ENCODE results near the gene TP53BP2.

The TP53BP2 gene

GRCh38 chr1:223856386-223856785 is 10.6 kb upstream of the TP53BP2 start:
- no peak for TF ChIP-seq CTCF (IDR thresholded peaks at IDR 0.05; ENCODE audit: insufficient read depth, low read length, poor library complexity, severe bottlenecking)
- DNase-seq (ENCODE audit: extremely low read depth, insufficient read length), result no peak
- Histone ChIP-seq H3K4me3 (replicated peaks; ENCODE audit: low read depth, low read length) (no peak overlapping the region), H3K27me3 (replicated peaks; ENCODE audit: control insufficient read depth, insufficient read depth, low read length) (no peaks in the 10 kb centered on the region), H3K36me3 (ENCODE audit: control insufficient read depth, insufficient read depth, low read length) (no peaks in the 10 kb centered on the region)

DNA sequence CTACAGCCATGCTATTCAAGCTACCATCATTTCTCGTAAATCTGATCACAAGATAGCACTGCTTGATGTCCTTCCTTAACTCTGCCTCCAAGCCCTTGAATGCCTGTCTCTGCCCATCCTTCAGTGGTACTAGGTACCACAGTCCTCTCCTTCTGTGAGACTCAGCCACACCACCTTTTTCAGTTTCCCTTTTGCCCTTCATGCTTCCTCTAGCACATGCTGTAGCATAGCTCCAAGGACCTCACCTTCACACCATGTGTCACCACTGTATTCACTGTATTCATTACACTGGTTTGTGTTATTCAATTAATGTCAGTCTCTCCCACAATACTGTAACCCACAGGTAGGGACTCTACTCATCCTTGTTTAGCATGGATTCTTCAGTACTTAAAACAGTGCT is 8.0 kb upstream of the TP53BP2 start:
- TF ChIP-seq CTCF (IDR thresholded peaks at IDR 0.05; ENCODE audit: insufficient read depth, low read length, poor library complexity, severe bottlenecking), result no peak
- Histone ChIP-seq H3K36me3 (ENCODE audit: control insufficient read depth, insufficient read depth, low read length) (no peaks in the 10 kb centered on the region), H3K27me3 (replicated peaks; ENCODE audit: control insufficient read depth, insufficient read depth, low read length) (no peaks in the 10 kb centered on the region), H3K4me3 (replicated peaks; ENCODE audit: low read depth, low read length) (no peak overlapping the region)
- no peak for DNase-seq (ENCODE audit: extremely low read depth, insufficient read length)

DNA sequence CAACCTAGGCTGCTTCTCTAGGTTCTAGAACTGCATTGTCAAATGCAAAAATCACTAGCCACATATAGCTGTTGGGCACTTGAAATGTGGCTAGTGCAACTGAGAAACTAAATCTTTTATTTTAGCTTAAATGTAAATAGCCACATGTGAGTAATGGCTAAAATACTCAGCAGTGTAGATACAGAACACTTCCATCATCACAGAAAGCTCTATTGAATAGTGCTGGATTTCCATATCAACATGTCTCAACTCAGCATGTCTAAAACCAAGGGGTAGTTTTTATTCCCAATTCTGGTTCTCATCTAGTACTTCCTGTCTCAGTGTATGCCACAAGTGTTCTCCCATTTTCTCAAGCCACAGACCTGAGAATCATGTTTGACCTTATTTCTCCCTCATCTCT is 7.5 kb upstream of the TP53BP2 start:
- no peak for DNase-seq (ENCODE audit: extremely low read depth, insufficient read length)
- no peak for TF ChIP-seq CTCF (IDR thresholded peaks at IDR 0.05; ENCODE audit: insufficient read depth, low read length, poor library complexity, severe bottlenecking)
- Histone ChIP-seq H3K4me3 (replicated peaks; ENCODE audit: low read depth, low read length) (no peak overlapping the region), H3K36me3 (ENCODE audit: control insufficient read depth, insufficient read depth, low read length) (no peaks in the 10 kb centered on the region), H3K27me3 (replicated peaks; ENCODE audit: control insufficient read depth, insufficient read depth, low read length) (no peaks in the 10 kb centered on the region)

DNA sequence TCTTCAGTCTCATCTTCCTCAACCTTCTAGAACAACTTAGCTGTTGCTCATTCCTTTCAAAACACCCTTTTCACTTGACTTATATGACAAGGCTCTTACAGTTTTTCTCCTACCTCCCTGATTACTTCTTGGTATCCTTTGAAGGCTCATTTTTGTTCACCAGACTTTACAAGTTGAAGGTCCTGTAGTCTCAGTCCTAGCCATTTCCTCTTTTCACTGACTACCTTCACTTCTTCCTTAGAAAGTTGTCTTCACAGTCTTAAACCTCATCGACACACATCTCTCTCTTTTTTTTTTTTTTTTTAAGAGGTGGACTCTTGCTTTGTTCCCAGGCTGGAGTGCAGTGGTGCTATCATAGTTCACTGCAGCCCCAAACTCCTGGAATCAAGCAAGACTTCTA is 6.6 kb upstream of the TP53BP2 start:
- H3K27me3 ChIP-seq (replicated peaks; ENCODE audit: control insufficient read depth, insufficient read depth, low read length), result no peaks in the 10 kb centered on the region

GRCh38 chr1:223849352-223850254 is 3.9 kb upstream of the TP53BP2 start:
- H3K36me3 ChIP-seq (ENCODE audit: control insufficient read depth, insufficient read depth, low read length), result no peaks in the 10 kb centered on the region
- TF ChIP-seq CTCF (IDR thresholded peaks at IDR 0.05; ENCODE audit: insufficient read depth, low read length, poor library complexity, severe bottlenecking), result no peak
- peak; percentile 31 for DNase-seq (ENCODE audit: extremely low read depth, insufficient read length)
- H3K27me3 ChIP-seq (replicated peaks; ENCODE audit: control insufficient read depth, insufficient read depth, low read length), result no peaks in the 10 kb centered on the region
- H3K4me3 ChIP-seq (replicated peaks; ENCODE audit: low read depth, low read length), result no peak overlapping the region

More for the DNA sequence above, 6.6 kb upstream of the TP53BP2 start:
- TF ChIP-seq CTCF (IDR thresholded peaks at IDR 0.05; ENCODE audit: insufficient read depth, low read length, poor library complexity, severe bottlenecking), result no peak
- DNase-seq (ENCODE audit: extremely low read depth, insufficient read length), result no peak
- H3K4me3 ChIP-seq (replicated peaks; ENCODE audit: low read depth, low read length), result no peak overlapping the region
- H3K36me3 ChIP-seq (ENCODE audit: control insufficient read depth, insufficient read depth, low read length), result no peaks in the 10 kb centered on the region
